Endothelial cell of umbilical vein (primary cell): ENCODE data around the gene SMARCD3. TPM values are rescaled to one million over a fixed set of nuclear protein-coding genes. Genes with fewer than 3 reads are reported as not detected.

Experiments
- BruUV-seq: library from RNA; stranded (reverse); fragments of 400-500 nt; replicated peaks from 2 replicates; lab custom pipeline; 2021; lab: Mats Ljungman, UMichigan
- CTCF ChIA-PET: fragments of 300-600, 350-600 bp; sonication (Branson Sonifier 250); formaldehyde crosslinking; loops from one replicate; lab custom pipeline; 2021; ENCODE audit warnings: antibody characterized with exemption, inconsistent platforms; lab: Charles Lee
- POLR2A ChIA-PET: fragments of 300-600, 350-600 bp; sonication (Branson Sonifier 250); formaldehyde crosslinking; loops from one replicate; lab custom pipeline; 2021; ENCODE audit warnings: antibody characterized with exemption, inconsistent platforms; lab: Charles Lee
- DNase-seq: peaks from one replicate; pipeline ENCODE4 v3.0.0-alpha.2; 2011; ENCODE audit warnings: low read depth, low spot score
- FAIRE-seq: peaks from 2 replicates; lab custom pipeline; 2011; peaks lifted over from hg19 to GRCh38; lab: Jason Lieb, UNC
- H2AFZ ChIP-seq: 2 replicates; pipeline ENCODE4 v1.6.0; 2012; ENCODE audit warnings: low read depth, low read length, control low read depth, inconsistent platforms
- H3K27ac ChIP-seq: 2 replicates; pipeline ENCODE4 v1.5.1; 2011; ENCODE audit warnings: low read depth, mild to moderate bottlenecking, control low read depth, low read length, moderate library complexity; ENCODE audit not compliant: insufficient read depth
- H3K27me3 ChIP-seq, 2 experiments: 2 replicates each; pipeline versions ENCODE4 v1.6.0 to v1.6.1; 2011; ENCODE audit warnings: low read length in 2 of 2, mixed read lengths in 1 of 2; ENCODE audit not compliant: control insufficient read depth in 2 of 2, insufficient read depth in 2 of 2
- H3K36me3 ChIP-seq, 2 experiments: 2 replicates in 1 of 2; 3 replicates in 1 of 2; pipeline ENCODE4 v1.5.1; 2011; ENCODE audit warnings: low read length in 2 of 2, mild to moderate bottlenecking in 1 of 2, moderate library complexity in 1 of 2; ENCODE audit not compliant: control insufficient read depth in 2 of 2, insufficient read depth in 2 of 2; ENCODE audit errors: extremely low read depth in 1 of 2
- H3K4me1 ChIP-seq: 3 replicates; pipeline ENCODE4 v1.5.1; 2011; ENCODE audit warnings: mild to moderate bottlenecking, low read length; ENCODE audit not compliant: control insufficient read depth, insufficient read depth; ENCODE audit errors: extremely low read depth
- H3K4me2 ChIP-seq: 2 replicates; pipeline ENCODE4 v1.6.1; 2011; ENCODE audit warnings: low read length, control low read depth, mixed read lengths; ENCODE audit not compliant: insufficient read depth
- H3K4me3 ChIP-seq, 3 experiments: fragments of 200-600 bp in 1 of 3; sonication (generic), shearing (Covaris generic) in 1 of 3; replicated peaks in 1 of 3; 2 replicates each; pipeline ENCODE4 v1.5.1; 2011 to 2016; ENCODE audit warnings: control low read depth in 3 of 3, low read length in 3 of 3, mild to moderate bottlenecking in 2 of 3, inconsistent platforms in 1 of 3, low read depth in 1 of 3, moderate library complexity in 1 of 3; ENCODE audit not compliant: insufficient read depth in 1 of 3
- H3K79me2 ChIP-seq: 2 replicates; pipeline ENCODE4 v1.6.0; 2012; ENCODE audit warnings: low read length, inconsistent platforms; ENCODE audit not compliant: control insufficient read depth, insufficient read depth
- H3K9ac ChIP-seq: replicated peaks from 2 replicates; pipeline ENCODE3; 2011; ENCODE audit warnings: low read length, control low read depth; ENCODE audit not compliant: insufficient read depth; ENCODE audit errors: extremely low read depth
- H3K9me1 ChIP-seq: replicated peaks from 3 replicates; pipeline ENCODE4 v1.6.0; 2011; ENCODE audit warnings: mild to moderate bottlenecking, low read length; ENCODE audit not compliant: control insufficient read depth, insufficient read depth; ENCODE audit errors: extremely low read depth
- H3K9me3 ChIP-seq: replicated peaks from 2 replicates; pipeline ENCODE4 v1.5.1; 2012; ENCODE audit warnings: low read length, inconsistent platforms; ENCODE audit not compliant: control insufficient read depth, insufficient read depth
- H4K20me1 ChIP-seq: replicated peaks from 2 replicates; pipeline ENCODE3; 2011; ENCODE audit warnings: mild to moderate bottlenecking, low read length; ENCODE audit not compliant: control insufficient read depth, insufficient read depth; ENCODE audit errors: extremely low read depth
- EZH2 ChIP-seq: IDR thresholded peaks from 2 replicates; pipeline ENCODE4 v1.6.1; 2012; ENCODE audit warnings: borderline replicate concordance, low read depth, mild to moderate bottlenecking, moderate library complexity, low read length, inconsistent platforms; ENCODE audit not compliant: severe bottlenecking
- FOS ChIP-seq: IDR thresholded peaks from 2 replicates; pipeline ENCODE4 v1.6.1; 2011; ENCODE audit warnings: mild to moderate bottlenecking, low read length, moderate library complexity, borderline replicate concordance; ENCODE audit not compliant: insufficient read depth
- GATA2 ChIP-seq: IDR thresholded peaks from 2 replicates; pipeline ENCODE4 v1.7.0; 2011; ENCODE audit warnings: low read depth, mild to moderate bottlenecking, moderate library complexity, mixed read lengths, low read length; ENCODE audit not compliant: insufficient read length, insufficient read depth
- JUN ChIP-seq: IDR thresholded peaks from 2 replicates; pipeline ENCODE4 v1.6.1; 2011; ENCODE audit warnings: borderline replicate concordance, low read depth; ENCODE audit not compliant: insufficient read length, insufficient read depth
- MAX ChIP-seq: IDR thresholded peaks from 2 replicates; pipeline ENCODE4 v1.6.1; 2011; ENCODE audit not compliant: insufficient read depth, insufficient read length
- MYC ChIP-seq: IDR thresholded peaks from one replicate; pipeline ENCODE4 v1.6.1; 2011; ENCODE audit warnings: mild to moderate bottlenecking, low read depth, low read length
- POLR2A ChIP-seq: IDR thresholded peaks from 2 replicates; pipeline ENCODE4 v1.6.1; 2012; ENCODE audit warnings: low read depth, mild to moderate bottlenecking, control low read depth, low read length
- POLR2AphosphoS5 ChIP-seq: IDR thresholded peaks from 2 replicates; pipeline ENCODE4 v1.6.1; 2012; ENCODE audit warnings: low read depth, mild to moderate bottlenecking, control low read depth, low read length, moderate library complexity; ENCODE audit not compliant: insufficient read depth
- dilution Hi-C: fragments of 300-500 bp; cut with MboI; formaldehyde crosslinking; loops from one replicate; pipeline ENCODE4 v1.15.0; 2019; ENCODE audit warnings: low sequenced_read_pairs; ENCODE audit not compliant: extremely low pct_ligation_motif_present
- intact Hi-C: fragments of 100-400 bp; cut with micrococcal nuclease; formaldehyde crosslinking; loops from one replicate; pipeline ENCODE4 v1.10.0; 2022
- polyA plus RNA-seq, 4 experiments: library from polyadenylated mRNA; depleted of rRNA in 3 of 4; stranded (reverse) in 3 of 4; unstranded in 1 of 4; fragments of >200 nt; gene quantifications; 2 replicates each; pipeline versions ENCODE4 v1.2.1 to v1.2.3, GENCODE V29; 2011 to 2012; ENCODE audit warnings: missing spikeins in 1 of 4
- total RNA-seq: library from RNA; stranded (reverse); gene quantifications from 2 replicates; pipeline ENCODE4 v1.2.3, GENCODE V29; 2021
- TF ChIP-seq, protein P1 (sequence below), 2 donors: IDR thresholded peaks; 1 replicate in 1 of 2; 2 replicates in 1 of 2; pipeline ENCODE4 v1.5.1; 2011; ENCODE audit warnings: low read length in 2 of 2, mild to moderate bottlenecking in 2 of 2, moderate library complexity in 2 of 2, control low read depth in 1 of 2, inconsistent platforms in 1 of 2, low read depth in 1 of 2; ENCODE audit not compliant: insufficient read depth in 1 of 2; ENCODE audit errors: extremely low read depth in 1 of 2

SMARCD3 gene
- total and polyA plus RNA-seq, 2 donors (not counting 3 experiments of a cell fraction or from before 2014, with no cell fraction given), result 6.1 to 8.5 TPM

- no peaks in the 10 kb centered on the region for H3K4me1 ChIP-seq
- peak; percentile 25 for DNase-seq
- peak overlapping the region; percentile 71 for H2AFZ ChIP-seq
- no peak for FAIRE-seq
- peak overlapping the region in 1 of 3 experiments; percentile 26 for H3K4me3 ChIP-seq
- no peak overlapping the region for H3K9ac ChIP-seq
- intact Hi-C loops (no loop called here), dilution Hi-C loops (no loop called here)
- TF ChIP-seq MAX (no peak), EZH2 (peak; percentile 48)
- peaks cover 7 to 8% of the 10 kb centered on the region in 2 experiments for H3K27me3 ChIP-seq
- H3K36me3 ChIP-seq, result no peaks in the 10 kb centered on the region
- no peaks in the 10 kb centered on the region for H3K9me1 ChIP-seq
- no peaks in the 10 kb centered on the region for H3K79me2 ChIP-seq
- no TSS peak for BruUV-seq
- H4K20me1 ChIP-seq, result no peaks in the 10 kb centered on the region
- H3K4me2 ChIP-seq, result no peak overlapping the region
- H3K27ac ChIP-seq, result no peak overlapping the region
- POLR2A ChIA-PET, result no interaction called here
- H3K9me3 ChIP-seq, result no peaks in the 10 kb centered on the region
- CTCF ChIA-PET, result interaction anchor here (1.0 to 1.6 kb wide), 8 partner anchors 9 to 38 kb away, joined by 3 to 7 read pairs (median 4); no protein-coding TSS in a partner anchor
These were observed 28.4 kb upstream of the SMARCD3 start for GRCh38 chr7:151276666-151277590.

DNA sequence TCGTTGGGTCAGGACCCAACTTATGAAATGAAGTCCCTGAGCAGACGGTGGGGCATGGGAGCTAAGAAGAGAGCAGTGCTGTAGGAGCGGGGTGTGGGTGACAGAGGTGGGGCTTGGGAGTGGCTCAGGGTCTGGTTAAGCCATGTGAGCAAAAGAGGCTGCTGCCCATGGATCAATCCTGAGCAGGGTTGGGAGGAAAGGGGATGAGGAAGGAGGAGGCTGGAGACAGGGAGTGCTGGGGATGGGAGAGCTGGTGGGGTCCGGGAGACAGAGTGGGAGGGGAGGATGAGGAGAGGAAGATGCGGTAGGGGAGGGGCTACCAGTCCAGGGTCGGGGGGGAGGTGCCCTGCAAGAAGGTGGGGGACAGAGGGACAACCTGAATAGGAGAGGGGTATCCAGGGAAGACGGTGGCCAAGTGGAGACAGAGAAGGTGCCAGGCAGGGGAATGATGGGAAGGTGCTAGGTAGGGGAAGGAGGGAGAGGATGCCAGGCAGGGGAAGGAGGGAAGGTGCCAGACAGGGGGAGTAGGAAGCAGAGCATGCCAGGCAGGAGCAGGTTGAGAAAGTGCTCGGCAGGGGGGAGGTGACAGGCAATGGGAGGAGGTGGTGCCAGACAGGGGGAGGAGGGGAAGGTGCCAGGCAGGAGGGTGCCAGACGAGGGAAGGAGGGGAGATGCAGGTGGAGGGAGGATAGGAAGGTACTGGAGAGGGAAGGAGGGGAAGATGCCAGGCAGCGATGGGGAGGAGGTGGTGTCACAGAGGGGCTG, 27.5 kb upstream of the SMARCD3 start:
- Histone ChIP-seq H3K4me3 (no peak overlapping the region), H3K4me1 (no peaks in the 10 kb centered on the region), H3K4me2 (no peak overlapping the region), H3K9ac (no peak overlapping the region), H4K20me1 (no peaks in the 10 kb centered on the region), H2AFZ (no peak overlapping the region), H3K9me1 (no peaks in the 10 kb centered on the region), H3K27me3 (peaks cover 7 to 8% of the 10 kb centered on the region in 2 experiments), H3K27ac (no peak overlapping the region), H3K9me3 (no peaks in the 10 kb centered on the region), H3K79me2 (no peaks in the 10 kb centered on the region), H3K36me3 (no peaks in the 10 kb centered on the region)
- TF ChIP-seq FOS (no peak), POLR2A (no peak), POLR2AphosphoS5 (no peak), GATA2 (no peak), MYC (no peak), EZH2 (no peak), JUN (no peak), MAX (no peak)
- TF ChIP-seq, protein P1, sequence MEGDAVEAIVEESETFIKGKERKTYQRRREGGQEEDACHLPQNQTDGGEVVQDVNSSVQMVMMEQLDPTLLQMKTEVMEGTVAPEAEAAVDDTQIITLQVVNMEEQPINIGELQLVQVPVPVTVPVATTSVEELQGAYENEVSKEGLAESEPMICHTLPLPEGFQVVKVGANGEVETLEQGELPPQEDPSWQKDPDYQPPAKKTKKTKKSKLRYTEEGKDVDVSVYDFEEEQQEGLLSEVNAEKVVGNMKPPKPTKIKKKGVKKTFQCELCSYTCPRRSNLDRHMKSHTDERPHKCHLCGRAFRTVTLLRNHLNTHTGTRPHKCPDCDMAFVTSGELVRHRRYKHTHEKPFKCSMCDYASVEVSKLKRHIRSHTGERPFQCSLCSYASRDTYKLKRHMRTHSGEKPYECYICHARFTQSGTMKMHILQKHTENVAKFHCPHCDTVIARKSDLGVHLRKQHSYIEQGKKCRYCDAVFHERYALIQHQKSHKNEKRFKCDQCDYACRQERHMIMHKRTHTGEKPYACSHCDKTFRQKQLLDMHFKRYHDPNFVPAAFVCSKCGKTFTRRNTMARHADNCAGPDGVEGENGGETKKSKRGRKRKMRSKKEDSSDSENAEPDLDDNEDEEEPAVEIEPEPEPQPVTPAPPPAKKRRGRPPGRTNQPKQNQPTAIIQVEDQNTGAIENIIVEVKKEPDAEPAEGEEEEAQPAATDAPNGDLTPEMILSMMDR (IDR thresholded peaks at IDR 0.05; ENCODE audit: extremely low read depth in 1 of 2, insufficient read depth in 1 of 2, low read depth in 1 of 2, low read length in 2 of 2), result no peak
- dilution Hi-C loops, result no loop called here
- no TSS peak for BruUV-seq
- DNase-seq (no peak), FAIRE-seq (no peak)
- POLR2A ChIA-PET, result no interaction called here
- intact Hi-C loops, result no loop called here
- CTCF ChIA-PET, result no interaction called here
